Measurements from ENCODE around the gene ARL16.

GRCh38 chr17:81638683-81639082 lies 44.9 kb downstream of the ARL16 start:
- TF ChIP-seq CTCF (conservative IDR thresholded peaks at IDR 0.05) (no peak), ZFX (IDR thresholded peaks at IDR 0.05) (no peak)

Measured in C4-2B (cell line).